ENCODE measurements around the gene MAPK11.

- TF ChIP-seq CTCF (conservative IDR thresholded peaks at IDR 0.05; ENCODE audit: low read length) (no peak), EZH2phosphoT487 (IDR thresholded peaks at IDR 0.05; ENCODE audit: borderline replicate concordance) (no peak)
These were observed 27.7 kb downstream of the MAPK11 start for GRCh38 chr22:50242406-50242949.
